SK-N-MC (cell line): ENCODE measurements around the gene EDN2.

ENCODE experiments used
- DNase-seq: peaks from one replicate; pipeline ENCODE4 v3.0.0-alpha.2; 2011; ENCODE audit warnings: low read depth, low spot score
- H3K27ac ChIP-seq: fragments of 200-600 bp; sonication (generic); 2 replicates; pipeline ENCODE4 v1.5.1; 2016; ENCODE audit warnings: mixed run types
- H3K36me3 ChIP-seq: fragments of 200-600 bp; sonication (generic); 2 replicates; pipeline ENCODE4 v1.6.1; 2017; ENCODE audit warnings: antibody characterized with exemption, low read length, mixed read lengths; ENCODE audit not compliant: insufficient read depth
- H3K4me3 ChIP-seq: fragments of 200-600 bp; sonication (generic); 2 replicates; pipeline ENCODE4 v1.5.1; 2016
- H3K9ac ChIP-seq: fragments of 200-600 bp; sonication (generic); 2 replicates; pipeline ENCODE4 v1.8.0; 2017; ENCODE audit warnings: mixed run types, mixed read lengths; ENCODE audit not compliant: insufficient read length
- H3K9me3 ChIP-seq: fragments of 200-600 bp; sonication (generic); 2 replicates; pipeline ENCODE4 v1.6.1; 2017; ENCODE audit warnings: low read depth, mild to moderate bottlenecking, antibody characterized with exemption, low read length, moderate library complexity, mixed read lengths
- EZH2 ChIP-seq: fragments of 200-600 bp; sonication (generic); IDR thresholded peaks from one replicate; pipeline ENCODE4 v1.6.1; 2017; ENCODE audit warnings: antibody characterized with exemption
- FOXP2 ChIP-seq: optimal IDR thresholded peaks from 2 replicates; pipeline ENCODE3; 2011; ENCODE audit warnings: mild to moderate bottlenecking, moderate library complexity; ENCODE audit not compliant: insufficient read depth; ENCODE audit errors: extremely low read length, control extremely low read depth
- POLR2AphosphoS5 ChIP-seq: IDR thresholded peaks from 2 replicates; pipeline ENCODE4 v1.6.1; 2012; ENCODE audit warnings: mild to moderate bottlenecking, low read depth, low read length, borderline replicate concordance

Gene EDN2

GRCh38 chr1:41504114-41505035 lies 19.9 kb upstream of the EDN2 start:
- H3K4me3 ChIP-seq = peak overlapping the region; percentile 19; the same call in 1 of the 2 replicates
- no peaks in the 10 kb centered on the region for H3K9me3 ChIP-seq
- DNase-seq = no peak
- TF ChIP-seq POLR2AphosphoS5 = no peak
- TF ChIP-seq FOXP2 = no peak
- no peak for TF ChIP-seq EZH2
- peak overlapping the region; percentile 57 for H3K27ac ChIP-seq
- no peaks in the 10 kb centered on the region for H3K36me3 ChIP-seq
- H3K9ac ChIP-seq = no peak overlapping the region

- Histone ChIP-seq H3K36me3 (no peaks in the 10 kb centered on the region), H3K27ac (peak overlapping the region; percentile 57), H3K9me3 (no peaks in the 10 kb centered on the region), H3K9ac (no peak overlapping the region), H3K4me3 (peak overlapping the region; percentile 19; the same call in 1 of the 2 replicates)
- TF ChIP-seq POLR2AphosphoS5 = no peak
- peak; percentile 26 for DNase-seq
Measured at GRCh38 chr1:41503538-41504113, 19.1 kb upstream of the EDN2 start.

GRCh38 chr1:41502912-41503311 lies 18.4 kb upstream of the EDN2 start:
- TF ChIP-seq POLR2AphosphoS5 (no peak), EZH2 (no peak), FOXP2 (no peak)
- no peak for DNase-seq
- Histone ChIP-seq H3K27ac (no peak overlapping the region), H3K9ac (no peak overlapping the region), H3K36me3 (no peaks in the 10 kb centered on the region), H3K4me3 (no peak overlapping the region), H3K9me3 (no peaks in the 10 kb centered on the region)

- Histone ChIP-seq H3K9me3 (no peaks in the 10 kb centered on the region), H3K4me3 (no peak overlapping the region), H3K36me3 (no peaks in the 10 kb centered on the region), H3K27ac (no peak overlapping the region), H3K9ac (no peak overlapping the region)
- TF ChIP-seq EZH2 (no peak), FOXP2 (no peak), POLR2AphosphoS5 (no peak)
- DNase-seq = no peak
Measured at GRCh38 chr1:41501581-41501980, 17.1 kb upstream of the EDN2 start.

- H3K27ac ChIP-seq = no peak overlapping the region
- H3K9me3 ChIP-seq = no peaks in the 10 kb centered on the region
- no peak overlapping the region for H3K9ac ChIP-seq
- TF ChIP-seq POLR2AphosphoS5 = no peak
- TF ChIP-seq FOXP2 = no peak
- TF ChIP-seq EZH2 = no peak
- no peak for DNase-seq
- H3K4me3 ChIP-seq = no peak overlapping the region
- H3K36me3 ChIP-seq = no peaks in the 10 kb centered on the region
Measured at GRCh38 chr1:41500781-41501518, 16.5 kb upstream of the EDN2 start.

GRCh38 chr1:41500378-41500777 lies 15.9 kb upstream of the EDN2 start:
- Histone ChIP-seq H3K4me3 (no peak overlapping the region), H3K9ac (no peak overlapping the region), H3K36me3 (no peaks in the 10 kb centered on the region), H3K9me3 (no peaks in the 10 kb centered on the region), H3K27ac (no peak overlapping the region)
- no peak for DNase-seq
- TF ChIP-seq POLR2AphosphoS5 (no peak), EZH2 (no peak), FOXP2 (no peak)

GRCh38 chr1:41499591-41499990 lies 15.1 kb upstream of the EDN2 start:
- TF ChIP-seq FOXP2 = no peak
- TF ChIP-seq POLR2AphosphoS5 = no peak
- no peak for TF ChIP-seq EZH2
- no peaks in the 10 kb centered on the region for H3K36me3 ChIP-seq
- no peak overlapping the region for H3K9ac ChIP-seq
- DNase-seq = no peak
- H3K9me3 ChIP-seq = no peaks in the 10 kb centered on the region
- no peak overlapping the region for H3K27ac ChIP-seq
- no peak overlapping the region for H3K4me3 ChIP-seq

GRCh38 chr1:41498804-41499203 lies 14.3 kb upstream of the EDN2 start:
- H3K27ac ChIP-seq = no peak overlapping the region
- H3K36me3 ChIP-seq = no peaks in the 10 kb centered on the region
- DNase-seq = no peak
- no peaks in the 10 kb centered on the region for H3K9me3 ChIP-seq
- H3K4me3 ChIP-seq = no peak overlapping the region
- H3K9ac ChIP-seq = no peak overlapping the region
- TF ChIP-seq FOXP2 (no peak), POLR2AphosphoS5 (no peak), EZH2 (no peak)
